ENCODE results near the gene PDE4D.

Gene PDE4D

DNA sequence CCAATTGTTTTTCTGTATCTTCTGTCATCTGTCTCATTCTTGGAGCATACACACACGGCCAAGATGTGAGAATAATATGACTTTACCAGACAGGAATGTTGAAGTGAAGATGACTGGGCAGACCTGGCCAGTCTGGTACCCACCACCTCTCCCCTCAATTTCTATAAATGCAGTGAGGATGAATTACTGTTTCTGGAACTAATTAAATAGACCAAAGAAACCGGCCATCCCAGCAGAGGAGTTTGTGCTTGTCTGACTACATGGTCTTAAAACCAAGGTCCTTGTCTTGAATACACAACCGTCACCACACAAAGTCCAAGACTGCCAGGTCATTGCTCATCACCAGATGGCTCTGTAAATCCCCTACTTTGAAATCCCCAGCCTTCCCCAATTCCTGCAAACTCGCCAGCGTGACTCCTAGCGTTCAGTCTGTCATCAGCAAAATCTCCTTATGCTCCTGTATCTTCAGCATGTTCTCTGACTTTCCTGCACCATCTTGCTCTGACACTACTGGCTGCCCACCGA, 147.2 kb downstream of the PDE4D start:
- H3K9ac ChIP-seq (ENCODE audit: low read length): no peak overlapping the region
- no peaks in the 10 kb centered on the region for H3K4me1 ChIP-seq (ENCODE audit: control insufficient read depth, insufficient read depth, low read length)
- no peaks in the 10 kb centered on the region for H3K27me3 ChIP-seq (ENCODE audit: control insufficient read depth, insufficient read depth, low read length)
- H3K36me3 ChIP-seq (ENCODE audit: control insufficient read depth, insufficient read depth, low read length): no peaks in the 10 kb centered on the region
- no peaks in the 10 kb centered on the region for H3K9me3 ChIP-seq (ENCODE audit: control insufficient read depth, low read length)
- H3K4me3 ChIP-seq (ENCODE audit: low read length): no peak overlapping the region

DNA sequence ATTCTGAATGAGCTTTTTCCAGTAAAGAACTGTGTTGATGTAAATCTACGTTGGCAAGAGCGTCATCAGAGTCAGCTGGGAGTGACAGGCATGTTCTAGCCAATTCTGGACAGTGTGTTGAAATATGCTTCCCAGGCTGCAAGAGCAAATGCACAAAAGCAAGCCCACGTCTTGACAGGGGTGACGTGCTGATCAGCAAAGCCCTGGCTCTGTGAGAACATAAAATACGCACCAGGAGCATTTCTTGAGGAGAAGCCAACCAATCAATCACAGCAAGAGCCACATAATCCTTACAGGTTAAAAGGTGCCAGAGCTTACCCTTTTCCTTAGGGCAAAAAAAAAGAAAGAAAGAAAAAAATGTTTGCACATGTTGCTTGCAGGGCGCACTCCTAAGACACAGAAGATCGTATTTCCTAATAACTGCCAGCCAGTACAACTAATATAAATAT, 148.1 kb downstream of the PDE4D start:
- Histone ChIP-seq H3K9me3 (ENCODE audit: control insufficient read depth, low read length) (no peaks in the 10 kb centered on the region), H3K27me3 (ENCODE audit: control insufficient read depth, insufficient read depth, low read length) (no peaks in the 10 kb centered on the region), H3K9ac (ENCODE audit: low read length) (no peak overlapping the region), H3K4me1 (ENCODE audit: control insufficient read depth, insufficient read depth, low read length) (no peaks in the 10 kb centered on the region), H3K36me3 (ENCODE audit: control insufficient read depth, insufficient read depth, low read length) (no peaks in the 10 kb centered on the region), H3K4me3 (ENCODE audit: low read length) (no peak overlapping the region)

DNA sequence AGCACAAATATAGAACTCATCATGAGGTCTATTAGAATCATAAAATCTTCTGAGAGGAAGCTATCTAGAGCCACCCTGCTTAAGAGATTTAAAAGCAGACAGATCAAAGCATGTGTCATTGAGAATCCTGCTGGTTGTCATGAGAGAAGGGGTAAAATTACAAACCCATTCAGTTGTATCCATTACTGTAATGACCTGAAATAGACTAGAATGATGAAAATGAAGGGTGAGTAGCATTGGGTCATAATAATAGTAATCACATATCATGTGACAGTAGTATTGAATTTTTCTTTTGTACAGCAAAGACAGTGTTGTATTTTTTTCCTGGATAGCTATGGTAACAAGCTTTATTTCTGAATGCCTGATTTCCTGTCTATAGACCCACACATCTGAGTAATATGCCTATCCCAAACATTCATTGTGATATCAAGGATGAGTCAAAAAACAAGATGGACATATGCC, 149.0 kb downstream of the PDE4D start:
- no peaks in the 10 kb centered on the region for H3K9me3 ChIP-seq (ENCODE audit: control insufficient read depth, low read length)
- H3K9ac ChIP-seq (ENCODE audit: low read length): no peak overlapping the region
- no peak overlapping the region for H3K4me3 ChIP-seq (ENCODE audit: low read length)
- no peaks in the 10 kb centered on the region for H3K27me3 ChIP-seq (ENCODE audit: control insufficient read depth, insufficient read depth, low read length)
- H3K4me1 ChIP-seq (ENCODE audit: control insufficient read depth, insufficient read depth, low read length): no peaks in the 10 kb centered on the region
- no peaks in the 10 kb centered on the region for H3K36me3 ChIP-seq (ENCODE audit: control insufficient read depth, insufficient read depth, low read length)

DNA sequence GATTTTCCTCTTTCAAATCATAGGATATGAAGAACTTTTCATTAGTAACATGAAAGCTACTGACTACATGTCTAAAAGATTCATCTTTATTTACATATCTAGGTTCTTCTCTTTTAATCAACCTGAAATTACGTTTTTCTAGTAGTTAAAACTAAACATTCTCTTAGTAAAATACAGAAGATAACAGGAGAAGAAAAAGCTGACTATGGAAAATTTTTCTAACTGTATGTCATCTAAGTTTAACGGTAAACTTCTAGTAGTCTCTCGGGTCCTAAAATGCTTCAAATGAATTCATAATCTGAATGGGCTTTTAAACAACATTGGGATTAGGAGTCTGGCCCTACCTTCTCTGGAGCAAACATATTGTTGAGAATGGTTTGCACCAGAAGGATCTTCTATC, 151.9 kb downstream of the PDE4D start:
- H3K27me3 ChIP-seq (ENCODE audit: control insufficient read depth, insufficient read depth, low read length): no peaks in the 10 kb centered on the region
- H3K4me1 ChIP-seq (ENCODE audit: control insufficient read depth, insufficient read depth, low read length): no peaks in the 10 kb centered on the region
- no peaks in the 10 kb centered on the region for H3K36me3 ChIP-seq (ENCODE audit: control insufficient read depth, insufficient read depth, low read length)
- H3K9ac ChIP-seq (ENCODE audit: low read length): no peak overlapping the region
- no peak overlapping the region for H3K4me3 ChIP-seq (ENCODE audit: low read length)
- H3K9me3 ChIP-seq (ENCODE audit: control insufficient read depth, low read length): no peaks in the 10 kb centered on the region

DNA sequence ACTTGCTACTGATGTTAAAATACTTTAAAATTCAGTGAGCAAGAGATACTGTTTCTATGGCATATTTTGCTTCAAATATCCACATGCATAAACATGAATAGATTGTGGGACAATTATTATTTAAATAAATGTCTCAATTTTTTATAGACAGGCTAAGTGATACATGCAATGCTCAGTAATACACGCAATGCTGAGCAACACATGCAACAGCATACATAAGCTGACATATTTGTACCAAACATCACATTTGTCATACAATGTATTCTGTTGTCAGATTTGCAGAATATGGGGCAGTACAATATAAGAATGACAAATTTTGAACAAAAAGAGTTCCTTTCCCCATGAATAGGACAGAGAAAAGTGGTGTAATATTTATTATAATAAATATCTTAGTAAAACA, 155.5 kb downstream of the PDE4D start:
- H3K9ac ChIP-seq (ENCODE audit: low read length): no peak overlapping the region
- no peaks in the 10 kb centered on the region for H3K27me3 ChIP-seq (ENCODE audit: control insufficient read depth, insufficient read depth, low read length)
- H3K4me3 ChIP-seq (ENCODE audit: low read length): no peak overlapping the region
- no peaks in the 10 kb centered on the region for H3K36me3 ChIP-seq (ENCODE audit: control insufficient read depth, insufficient read depth, low read length)
- no peaks in the 10 kb centered on the region for H3K9me3 ChIP-seq (ENCODE audit: control insufficient read depth, low read length)
- no peaks in the 10 kb centered on the region for H3K4me1 ChIP-seq (ENCODE audit: control insufficient read depth, insufficient read depth, low read length)

DNA sequence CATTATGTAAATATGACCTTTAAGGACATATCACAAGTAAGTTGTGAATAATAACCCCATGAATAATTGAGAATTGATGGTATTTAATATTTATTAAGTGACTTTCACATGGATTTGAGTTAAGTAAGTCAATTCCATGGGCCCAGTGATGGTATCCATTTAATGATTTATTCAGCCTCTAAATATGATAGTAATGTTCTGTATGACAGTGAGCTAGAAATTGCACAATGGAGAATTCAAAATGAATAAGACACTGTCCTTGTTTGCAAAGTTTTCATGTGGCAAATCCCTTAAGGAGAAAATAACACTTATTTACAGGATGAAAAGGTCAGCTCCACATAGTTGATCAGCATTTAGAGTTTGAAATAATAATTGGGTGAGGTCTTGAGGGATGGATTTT, 160.7 kb downstream of the PDE4D start:
- H3K36me3 ChIP-seq (ENCODE audit: control insufficient read depth, insufficient read depth, low read length): no peaks in the 10 kb centered on the region
- no peaks in the 10 kb centered on the region for H3K9me3 ChIP-seq (ENCODE audit: control insufficient read depth, low read length)
- no peak overlapping the region for H3K4me3 ChIP-seq (ENCODE audit: low read length)
- no peaks in the 10 kb centered on the region for H3K4me1 ChIP-seq (ENCODE audit: control insufficient read depth, insufficient read depth, low read length)
- H3K9ac ChIP-seq (ENCODE audit: low read length): no peak overlapping the region
- H3K27me3 ChIP-seq (ENCODE audit: control insufficient read depth, insufficient read depth, low read length): no peaks in the 10 kb centered on the region

DNA sequence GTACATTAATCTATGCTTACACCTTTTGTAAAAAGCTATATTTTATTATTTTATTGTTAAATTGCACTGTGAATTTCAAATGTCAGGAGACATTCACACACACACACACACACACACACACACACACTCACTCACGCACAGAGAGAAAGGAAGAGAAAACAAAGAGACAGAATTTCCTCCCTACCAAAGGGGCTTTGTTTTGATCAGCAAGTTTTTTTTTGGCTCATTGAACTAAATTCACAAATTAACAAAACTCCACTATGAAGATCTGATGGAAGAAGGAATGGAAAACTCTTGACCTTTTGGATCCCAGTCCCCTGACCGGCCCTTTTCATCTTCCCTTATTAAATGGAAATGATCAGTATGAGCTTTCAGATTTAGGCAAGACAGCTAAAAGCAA, 161.2 kb downstream of the PDE4D start:
- Histone ChIP-seq H3K36me3 (ENCODE audit: control insufficient read depth, insufficient read depth, low read length) (no peaks in the 10 kb centered on the region), H3K4me3 (ENCODE audit: low read length) (no peak overlapping the region), H3K9me3 (ENCODE audit: control insufficient read depth, low read length) (no peaks in the 10 kb centered on the region), H3K4me1 (ENCODE audit: control insufficient read depth, insufficient read depth, low read length) (no peaks in the 10 kb centered on the region), H3K27me3 (ENCODE audit: control insufficient read depth, insufficient read depth, low read length) (no peaks in the 10 kb centered on the region), H3K9ac (ENCODE audit: low read length) (no peak overlapping the region)

DNA sequence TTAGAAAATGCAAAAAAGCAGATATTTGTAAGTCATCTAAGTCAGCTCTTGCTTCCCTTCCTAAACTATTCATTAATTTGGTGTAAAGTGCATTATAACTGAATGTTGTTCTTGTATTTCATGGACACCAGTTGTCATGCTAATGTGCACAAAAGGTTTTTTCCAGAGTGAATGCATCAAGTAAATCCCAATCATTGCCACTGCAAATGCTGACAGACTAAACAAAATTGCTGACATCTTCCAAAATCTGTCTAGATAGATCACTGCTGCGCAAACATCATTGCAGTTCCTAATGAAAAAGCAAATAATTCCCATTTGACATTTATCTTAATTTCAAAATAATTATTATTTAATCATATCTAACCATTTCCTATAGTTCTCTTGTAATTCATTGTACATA, 161.7 kb downstream of the PDE4D start:
- H3K9ac ChIP-seq (ENCODE audit: low read length): no peak overlapping the region
- no peaks in the 10 kb centered on the region for H3K36me3 ChIP-seq (ENCODE audit: control insufficient read depth, insufficient read depth, low read length)
- H3K4me3 ChIP-seq (ENCODE audit: low read length): no peak overlapping the region
- H3K4me1 ChIP-seq (ENCODE audit: control insufficient read depth, insufficient read depth, low read length): no peaks in the 10 kb centered on the region
- H3K27me3 ChIP-seq (ENCODE audit: control insufficient read depth, insufficient read depth, low read length): no peaks in the 10 kb centered on the region
- no peaks in the 10 kb centered on the region for H3K9me3 ChIP-seq (ENCODE audit: control insufficient read depth, low read length)

DNA sequence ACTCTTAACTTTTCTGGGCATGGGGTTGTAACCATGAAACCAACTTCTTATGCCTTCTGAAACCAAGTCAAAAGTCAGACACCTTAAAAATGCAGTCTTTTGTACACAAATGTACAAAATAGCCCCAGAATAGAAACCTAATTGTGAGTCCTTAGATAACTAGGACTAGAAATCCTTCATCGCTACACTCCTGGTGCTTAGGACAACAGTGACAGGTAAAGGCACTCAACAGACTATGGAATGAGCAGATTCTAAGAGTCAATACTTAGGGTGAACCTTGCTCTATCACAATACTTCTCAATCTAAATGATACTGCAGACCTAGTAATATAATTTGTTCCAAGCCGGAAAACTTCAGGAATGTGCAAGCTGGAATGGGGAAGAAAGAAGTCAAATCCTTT, 163.7 kb downstream of the PDE4D start:
- no peaks in the 10 kb centered on the region for H3K4me1 ChIP-seq (ENCODE audit: control insufficient read depth, insufficient read depth, low read length)
- H3K4me3 ChIP-seq (ENCODE audit: low read length): no peak overlapping the region
- H3K36me3 ChIP-seq (ENCODE audit: control insufficient read depth, insufficient read depth, low read length): no peaks in the 10 kb centered on the region
- no peaks in the 10 kb centered on the region for H3K27me3 ChIP-seq (ENCODE audit: control insufficient read depth, insufficient read depth, low read length)
- no peaks in the 10 kb centered on the region for H3K9me3 ChIP-seq (ENCODE audit: control insufficient read depth, low read length)
- no peak overlapping the region for H3K9ac ChIP-seq (ENCODE audit: low read length)

DNA sequence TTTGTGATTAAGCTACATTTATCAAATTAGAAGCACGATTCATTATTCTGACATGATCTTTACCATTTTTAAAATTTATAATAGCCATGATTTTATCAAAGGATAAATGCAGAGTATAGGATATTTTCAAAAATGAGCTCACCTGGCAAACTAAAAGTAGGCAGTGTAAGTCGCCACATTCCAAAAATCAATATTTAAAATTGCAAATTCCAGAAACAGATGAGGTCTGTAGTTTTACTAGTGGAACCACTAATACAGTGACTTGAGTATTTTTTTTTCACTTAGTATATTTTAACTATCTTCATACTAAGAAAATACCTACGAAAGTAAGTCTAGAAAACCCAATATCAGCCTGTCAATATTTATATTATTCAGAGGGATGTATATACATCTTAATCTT, 164.2 kb downstream of the PDE4D start:
- Histone ChIP-seq H3K9ac (ENCODE audit: low read length) (no peak overlapping the region), H3K4me3 (ENCODE audit: low read length) (no peak overlapping the region), H3K4me1 (ENCODE audit: control insufficient read depth, insufficient read depth, low read length) (no peaks in the 10 kb centered on the region), H3K36me3 (ENCODE audit: control insufficient read depth, insufficient read depth, low read length) (no peaks in the 10 kb centered on the region), H3K9me3 (ENCODE audit: control insufficient read depth, low read length) (no peaks in the 10 kb centered on the region), H3K27me3 (ENCODE audit: control insufficient read depth, insufficient read depth, low read length) (no peaks in the 10 kb centered on the region)

DNA sequence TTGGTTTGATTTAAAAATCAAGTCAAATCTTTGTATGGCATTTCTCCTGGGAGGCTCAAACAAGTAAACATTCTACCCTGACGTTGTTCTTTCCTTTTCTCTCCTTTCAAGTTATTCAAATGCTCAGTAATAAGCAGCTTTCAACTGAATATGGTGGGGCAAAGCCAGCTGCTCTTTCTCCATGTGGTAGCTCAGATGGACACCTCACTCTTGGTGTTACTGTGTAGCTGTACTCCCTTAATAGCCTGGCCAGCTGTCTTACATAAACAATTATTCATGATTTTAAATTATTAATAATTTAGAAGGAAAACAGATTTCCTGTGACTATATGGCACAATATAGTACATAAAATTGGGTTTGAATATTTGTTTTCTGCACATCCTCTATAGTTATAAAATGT, 165.2 kb downstream of the PDE4D start:
- Histone ChIP-seq H3K4me3 (ENCODE audit: low read length) (no peak overlapping the region), H3K9me3 (ENCODE audit: control insufficient read depth, low read length) (no peaks in the 10 kb centered on the region), H3K36me3 (ENCODE audit: control insufficient read depth, insufficient read depth, low read length) (no peaks in the 10 kb centered on the region), H3K27me3 (ENCODE audit: control insufficient read depth, insufficient read depth, low read length) (no peaks in the 10 kb centered on the region), H3K9ac (ENCODE audit: low read length) (no peak overlapping the region), H3K4me1 (ENCODE audit: control insufficient read depth, insufficient read depth, low read length) (no peaks in the 10 kb centered on the region)

DNA sequence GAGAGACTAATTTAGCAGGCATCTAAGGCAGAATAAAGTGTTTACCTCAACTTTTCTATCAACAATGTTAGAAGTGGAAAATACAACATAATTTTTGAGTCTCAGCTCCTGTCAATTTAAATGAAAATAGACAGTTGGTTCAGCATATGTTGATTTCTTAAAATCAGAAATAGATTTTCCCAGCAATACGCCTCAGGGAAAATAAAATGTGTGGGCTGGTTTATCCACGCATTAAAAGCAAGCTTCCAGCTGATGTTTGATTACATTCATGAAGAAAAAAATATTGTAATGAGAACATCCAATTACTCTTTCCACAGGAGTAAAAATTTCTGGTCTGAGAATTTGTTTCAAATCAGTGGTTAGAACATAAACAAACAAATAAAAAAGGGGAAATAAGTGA, 166.3 kb downstream of the PDE4D start:
- H3K27me3 ChIP-seq (ENCODE audit: control insufficient read depth, insufficient read depth, low read length): no peaks in the 10 kb centered on the region
- H3K36me3 ChIP-seq (ENCODE audit: control insufficient read depth, insufficient read depth, low read length): no peaks in the 10 kb centered on the region
- H3K9ac ChIP-seq (ENCODE audit: low read length): no peak overlapping the region
- no peak overlapping the region for H3K4me3 ChIP-seq (ENCODE audit: low read length)
- no peaks in the 10 kb centered on the region for H3K9me3 ChIP-seq (ENCODE audit: control insufficient read depth, low read length)
- H3K4me1 ChIP-seq (ENCODE audit: control insufficient read depth, insufficient read depth, low read length): no peaks in the 10 kb centered on the region

DNA sequence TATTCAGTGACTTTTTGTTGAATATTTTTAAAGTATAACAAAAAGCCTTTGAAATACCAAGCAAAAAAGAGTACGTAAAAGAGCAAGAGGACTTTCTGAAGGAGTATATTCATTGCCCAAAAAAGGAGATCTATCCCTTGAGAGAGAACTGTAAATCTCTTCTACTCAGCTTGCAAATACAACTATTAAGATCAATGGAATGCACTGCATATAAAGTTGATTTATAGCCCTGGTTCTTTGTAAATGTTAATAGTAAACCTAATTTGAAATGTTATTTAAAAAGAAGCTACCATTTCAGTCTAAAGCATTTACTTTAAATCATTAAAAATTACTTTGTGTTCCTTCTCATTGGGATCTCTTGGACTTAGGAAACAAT, 168.1 kb downstream of the PDE4D start:
- H3K4me1 ChIP-seq (ENCODE audit: control insufficient read depth, insufficient read depth, low read length): no peaks in the 10 kb centered on the region
- H3K9me3 ChIP-seq (ENCODE audit: control insufficient read depth, low read length): no peaks in the 10 kb centered on the region
- no peaks in the 10 kb centered on the region for H3K36me3 ChIP-seq (ENCODE audit: control insufficient read depth, insufficient read depth, low read length)
- no peaks in the 10 kb centered on the region for H3K27me3 ChIP-seq (ENCODE audit: control insufficient read depth, insufficient read depth, low read length)
- H3K4me3 ChIP-seq (ENCODE audit: low read length): no peak overlapping the region
- H3K9ac ChIP-seq (ENCODE audit: low read length): no peak overlapping the region

All from mucosa of stomach (tissue), 1 donor.